Esophagus muscularis mucosa (tissue), 4 donors: Measurements from ENCODE around the gene FAM81A. TPM values are rescaled to one million over a fixed set of nuclear protein-coding genes. Genes with fewer than 3 reads are reported as not detected.

Source experiments
- DNase-seq: peaks from one replicate; pipeline ENCODE4 v3.0.0-alpha.2; 2017; ENCODE audit errors: extremely low spot score
- H3K27ac ChIP-seq, 4 donors: fragments of 200-600 bp; sonication (generic); replicated peaks in 1 of 4; 1 replicate in 3 of 4; 2 replicates in 1 of 4; pipeline ENCODE4 v1.5.1; 2016 to 2019; ENCODE audit warnings: mild to moderate bottlenecking in 1 of 4
- H3K27me3 ChIP-seq, 4 donors: fragments of 200-600 bp; sonication (generic); one replicate each; pipeline versions ENCODE4 v1.5.1 to v1.6.0; 2016 to 2019
- H3K36me3 ChIP-seq, 4 donors: fragments of 200-600 bp; sonication (generic); one replicate each; pipeline ENCODE4 v1.5.1; 2016 to 2019
- H3K4me1 ChIP-seq, 4 donors: fragments of 200-600 bp; sonication (generic); one replicate each; pipeline ENCODE4 v1.5.1; 2016 to 2019
- H3K4me3 ChIP-seq, 4 donors: fragments of 200-600 bp; sonication (generic); 1 replicate in 2 of 4; 2 replicates in 2 of 4; pipeline ENCODE4 v1.5.1; 2016 to 2019; ENCODE audit warnings: mild to moderate bottlenecking in 4 of 4, moderate library complexity in 1 of 4
- H3K9me3 ChIP-seq, 4 donors: fragments of 200-600 bp; sonication (generic); 1 replicate in 3 of 4; 2 replicates in 1 of 4; pipeline ENCODE4 v1.5.1; 2016 to 2019
- CTCF ChIP-seq, 3 experiments: fragments of 200-600 bp in 2 of 3; fragments of 450-650 bp in 1 of 3; sonication (generic) in 2 of 3; IDR thresholded peaks; one replicate each; pipeline ENCODE4 v1.5.1; 2017 to 2019; ENCODE audit warnings: antibody characterized with exemption in 3 of 3, mild to moderate bottlenecking in 2 of 3, moderate library complexity in 1 of 3
- EP300 ChIP-seq: sonication (generic); formaldehyde crosslinking; IDR thresholded peaks from one replicate; pipeline ENCODE4 v1.6.1; 2017; ENCODE audit warnings: antibody characterized with exemption
- POLR2A ChIP-seq: fragments of 450-650 bp; IDR thresholded peaks from one replicate; pipeline ENCODE4 v1.6.1; 2017; ENCODE audit warnings: antibody characterized with exemption, moderate library complexity, mild to moderate bottlenecking, low read depth
- POLR2AphosphoS5 ChIP-seq, 2 donors: sonication (generic); formaldehyde crosslinking; IDR thresholded peaks; one replicate each; pipeline ENCODE4 v1.6.1; 2017; ENCODE audit warnings: antibody characterized with exemption in 2 of 2
- WGBS: methylation state at CpG from one replicate; pipeline ENCODE4 v1.1.5; 2018; 5-methylcytosine and 5-hydroxymethylcytosine counted together
- intact Hi-C: fragments of 100-400 bp; cut with DNase I; formaldehyde crosslinking; loops from one replicate; pipeline ENCODE4 v1.15.1; 2023
- total RNA-seq, 4 donors: library from RNA; depleted of rRNA; stranded (reverse); fragments of >200 nt; gene quantifications; one replicate each; pipeline versions ENCODE4 v1.1.0 to v1.2.1, GENCODE V29; 2016

FAM81A gene
- total RNA-seq, 4 donors from 2014 or later, result 0.33 to 1.2 (median 0.84) TPM

- DNase-seq, result no peak
- intact Hi-C loops, result no loop called here
These were observed 93.2 kb downstream of the FAM81A start for GRCh38 chr15:59531066-59531675.

GRCh38 chr15:59532770-59533379 is 94.9 kb downstream of the FAM81A start:
- WGBS, result 17% methylated on average over 8 of the region's 8 CpGs
- Histone ChIP-seq H3K27me3 (peaks cover 0 to 9% (median 0%) of the 10 kb centered on the region in 4 donors), H3K36me3 (no peaks in the 10 kb centered on the region), H3K27ac (no peak overlapping the region), H3K9me3 (no peaks in the 10 kb centered on the region), H3K4me3 (no peak overlapping the region), H3K4me1 (peaks cover 0 to 4% (median 0%) of the 10 kb centered on the region in 4 donors)
- TF ChIP-seq EP300, result no peak
- peak; percentile 53 to 71 (median 60) for TF ChIP-seq CTCF (IDR thresholded peaks at IDR 0.05)
- no peak for TF ChIP-seq POLR2A
- TF ChIP-seq POLR2AphosphoS5 (IDR thresholded peaks at IDR 0.05), result no peak
- intact Hi-C loops, result no loop called here
- DNase-seq, result no peak

More at GRCh38 chr15:59531066-59531675, 93.2 kb downstream of the FAM81A start:
- Histone ChIP-seq H3K27me3 (peaks cover 0 to 9% (median 0%) of the 10 kb centered on the region in 4 donors), H3K36me3 (no peaks in the 10 kb centered on the region), H3K4me1 (peaks cover 0 to 4% (median 0%) of the 10 kb centered on the region in 4 donors), H3K9me3 (no peaks in the 10 kb centered on the region), H3K4me3 (no peak overlapping the region), H3K27ac (no peak overlapping the region)
- no peak for TF ChIP-seq CTCF (IDR thresholded peaks at IDR 0.05)
- TF ChIP-seq EP300, result no peak
- TF ChIP-seq POLR2A, result no peak
- TF ChIP-seq POLR2AphosphoS5 (IDR thresholded peaks at IDR 0.05), result no peak
- 79% methylated on average over 9 of the region's 9 CpGs for WGBS

GRCh38 chr15:59536553-59536952 is 98.6 kb downstream of the FAM81A start:
- no peaks in the 10 kb centered on the region for H3K9me3 ChIP-seq
- intact Hi-C loops, result no loop called here
- H3K4me3 ChIP-seq, result no peak overlapping the region
- no peak for DNase-seq
- H3K27me3 ChIP-seq, result peaks cover 0 to 9% (median 0%) of the 10 kb centered on the region in 4 donors
- no peaks in the 10 kb centered on the region for H3K36me3 ChIP-seq
- TF ChIP-seq CTCF (IDR thresholded peaks at IDR 0.05) (no peak), EP300 (no peak), POLR2A (no peak), POLR2AphosphoS5 (IDR thresholded peaks at IDR 0.05) (no peak)
- 86% methylated on average over 6 of the region's 6 CpGs for WGBS
- peaks cover 0 to 4% (median 0%) of the 10 kb centered on the region in 4 donors for H3K4me1 ChIP-seq
- H3K27ac ChIP-seq, result no peak overlapping the region

- intact Hi-C loops, result no loop called here
- H3K27ac ChIP-seq, result no peak overlapping the region
- no peak overlapping the region for H3K4me3 ChIP-seq
- H3K4me1 ChIP-seq, result peaks cover 0 to 4% (median 0%) of the 10 kb centered on the region in 4 donors
- 68% methylated on average over 2 of the region's 2 CpGs for WGBS
- H3K36me3 ChIP-seq, result no peaks in the 10 kb centered on the region
- TF ChIP-seq EP300 (no peak), CTCF (IDR thresholded peaks at IDR 0.05) (no peak), POLR2A (no peak), POLR2AphosphoS5 (IDR thresholded peaks at IDR 0.05) (no peak)
- H3K9me3 ChIP-seq, result no peaks in the 10 kb centered on the region
- H3K27me3 ChIP-seq, result peaks cover 0 to 1% (median 0%) of the 10 kb centered on the region in 4 donors
- no peak for DNase-seq
These were observed 99.4 kb downstream of the FAM81A start for GRCh38 chr15:59537403-59537802.
